Fibroblast of lung (primary cell): ENCODE results near the gene GUCA1C. TPM values are rescaled to one million over a fixed set of nuclear protein-coding genes. Genes with fewer than 3 reads are reported as not detected.
A peak's percentile ranks its signal among the peaks of the same experiment; 100 is the strongest.

Experiments used
- DNase-seq, 2 donors: peaks; one replicate each; pipeline versions ENCODE4 v3.0.0 to v3.0.0-alpha.2; 2010; ENCODE audit warnings: low read depth in 2 of 2
- H2AFZ ChIP-seq: 2 replicates; pipeline ENCODE4 v1.5.1; 2012; ENCODE audit warnings: low read length, control low read depth, inconsistent platforms
- H3K27ac ChIP-seq: 2 replicates; pipeline ENCODE4 v1.5.1; 2011; ENCODE audit warnings: low read length, control low read depth; ENCODE audit not compliant: insufficient read depth
- H3K27me3 ChIP-seq: 2 replicates; pipeline ENCODE4 v1.5.1; 2011; ENCODE audit warnings: mild to moderate bottlenecking, low read length; ENCODE audit not compliant: control insufficient read depth, insufficient read depth
- H3K36me3 ChIP-seq: 2 replicates; pipeline ENCODE4 v1.5.1; 2011; ENCODE audit warnings: low read length; ENCODE audit not compliant: control insufficient read depth, insufficient read depth
- H3K4me1 ChIP-seq: 2 replicates; pipeline ENCODE4 v1.5.1; 2011; ENCODE audit warnings: low read length; ENCODE audit not compliant: control insufficient read depth, insufficient read depth; ENCODE audit errors: extremely low read depth
- H3K4me2 ChIP-seq: 2 replicates; pipeline ENCODE4 v1.5.1; 2011; ENCODE audit warnings: low read length, control low read depth; ENCODE audit not compliant: insufficient read depth; ENCODE audit errors: extremely low read depth
- H3K4me3 ChIP-seq, 4 experiments: fragments of 200-600 bp in 1 of 4; sonication (generic) in 1 of 4; replicated peaks in 1 of 4; 2 replicates each; pipeline ENCODE4 v1.5.1; 2011 to 2016; ENCODE audit warnings: low read length in 4 of 4, low read depth in 3 of 4, mild to moderate bottlenecking in 3 of 4, control low read depth in 2 of 4, inconsistent platforms in 1 of 4, mixed read lengths in 1 of 4; ENCODE audit not compliant: insufficient read depth in 1 of 4; ENCODE audit errors: control extremely low read depth in 1 of 4
- H3K79me2 ChIP-seq: 2 replicates; pipeline ENCODE4 v1.5.1; 2012; ENCODE audit warnings: mild to moderate bottlenecking, low read length, inconsistent platforms; ENCODE audit not compliant: control insufficient read depth, insufficient read depth
- H3K9ac ChIP-seq: 2 replicates; pipeline ENCODE4 v1.5.1; 2011; ENCODE audit warnings: mild to moderate bottlenecking, low read length, control low read depth; ENCODE audit not compliant: insufficient read depth
- H3K9me3 ChIP-seq: 2 replicates; pipeline ENCODE4 v1.5.1; 2012; ENCODE audit warnings: low read depth, low read length; ENCODE audit not compliant: control insufficient read depth, insufficient read depth
- H4K20me1 ChIP-seq: 2 replicates; pipeline ENCODE4 v1.5.1; 2011; ENCODE audit warnings: low read length; ENCODE audit not compliant: control insufficient read depth, insufficient read depth; ENCODE audit errors: extremely low read depth
- CTCF ChIP-seq, 2 donors: IDR thresholded peaks in 1 of 2; conservative IDR thresholded peaks in 1 of 2; 1 replicate in 1 of 2; 2 replicates in 1 of 2; pipeline ENCODE4 v1.5.1; 2011 to 2012; ENCODE audit warnings: low read length in 2 of 2, control low read depth in 1 of 2, inconsistent platforms in 1 of 2, low read depth in 1 of 2, mild to moderate bottlenecking in 1 of 2
- EZH2 ChIP-seq: IDR thresholded peaks from 2 replicates; pipeline ENCODE4 v1.5.1; 2012; ENCODE audit warnings: low read length, control low read depth, mild to moderate bottlenecking; ENCODE audit errors: missing control alignments
- polyA plus RNA-seq, 2 donors: library from polyadenylated mRNA; depleted of rRNA in 1 of 2; stranded (reverse) in 1 of 2; unstranded in 1 of 2; fragments of >200 nt; gene quantifications; 2 replicates each; pipeline ENCODE4 v1.2.1, GENCODE V29; 2011 to 2012; ENCODE audit warnings: missing spikeins in 1 of 2
- total RNA-seq: library from RNA; depleted of rRNA; stranded (reverse); fragments of >200 nt; gene quantifications from 2 replicates; pipeline ENCODE4 v1.2.1, GENCODE V29; 2014

GUCA1C gene
- total and polyA plus RNA-seq, 2 donors (not counting 1 experiment from before 2014, with no cell fraction given), result not detected

- Histone ChIP-seq H3K79me2 (no peaks in the 10 kb centered on the region), H3K27me3 (no peaks in the 10 kb centered on the region), H4K20me1 (no peaks in the 10 kb centered on the region), H3K4me2 (no peak overlapping the region), H2AFZ (no peak overlapping the region), H3K9me3 (no peaks in the 10 kb centered on the region), H3K27ac (no peak overlapping the region), H3K36me3 (no peaks in the 10 kb centered on the region), H3K9ac (no peak overlapping the region), H3K4me1 (no peaks in the 10 kb centered on the region), H3K4me3 (no peak overlapping the region)
- TF ChIP-seq EZH2, result no peak
- no peak for TF ChIP-seq CTCF (conservative IDR thresholded peaks at IDR 0.05 in 1 of 2, IDR thresholded peaks at IDR 0.05 in 1 of 2; ENCODE audit: low read depth in 1 of 2, low read length in 2 of 2)
- DNase-seq, result peak in 1 of 2 donors; percentile 60
Observed at GRCh38 chr3:108959017-108959416, 5.3 kb upstream of the GUCA1C start.

- H3K27ac ChIP-seq, result no peak overlapping the region
- peak in 1 of 2 donors; percentile 55 for DNase-seq
- no peak overlapping the region for H2AFZ ChIP-seq
- no peaks in the 10 kb centered on the region for H3K9me3 ChIP-seq
- H4K20me1 ChIP-seq, result no peaks in the 10 kb centered on the region
- H3K36me3 ChIP-seq, result no peaks in the 10 kb centered on the region
- no peaks in the 10 kb centered on the region for H3K4me1 ChIP-seq
- TF ChIP-seq EZH2 (no peak), CTCF (conservative IDR thresholded peaks at IDR 0.05 in 1 of 2, IDR thresholded peaks at IDR 0.05 in 1 of 2; ENCODE audit: low read depth in 1 of 2, low read length in 2 of 2) (no peak)
- no peaks in the 10 kb centered on the region for H3K79me2 ChIP-seq
- H3K27me3 ChIP-seq, result no peaks in the 10 kb centered on the region
- no peak overlapping the region for H3K4me3 ChIP-seq
- H3K9ac ChIP-seq, result no peak overlapping the region
- no peak overlapping the region for H3K4me2 ChIP-seq
Observed at GRCh38 chr3:108953210-108953609, 469 bp downstream of the GUCA1C start.

GRCh38 chr3:108951820-108952501 lies 1.7 kb downstream of the GUCA1C start:
- DNase-seq, result no peak
- no peaks in the 10 kb centered on the region for H3K27me3 ChIP-seq
- TF ChIP-seq CTCF (conservative IDR thresholded peaks at IDR 0.05 in 1 of 2, IDR thresholded peaks at IDR 0.05 in 1 of 2; ENCODE audit: low read depth in 1 of 2, low read length in 2 of 2) (no peak), EZH2 (no peak)
- H3K36me3 ChIP-seq, result no peaks in the 10 kb centered on the region
- no peaks in the 10 kb centered on the region for H4K20me1 ChIP-seq
- H3K4me1 ChIP-seq, result no peaks in the 10 kb centered on the region
- no peak overlapping the region for H3K27ac ChIP-seq
- H3K4me3 ChIP-seq, result no peak overlapping the region
- no peak overlapping the region for H2AFZ ChIP-seq
- no peaks in the 10 kb centered on the region for H3K79me2 ChIP-seq
- H3K9ac ChIP-seq, result no peak overlapping the region
- no peaks in the 10 kb centered on the region for H3K9me3 ChIP-seq
- no peak overlapping the region for H3K4me2 ChIP-seq
